Activated CD8-positive, alpha-beta T cell treated with anti-CD3 and anti-CD28 coated beads, Interleukin-2, amount 10 ng/mL, durations not matched to agents 7 days and 5 days (primary cell): ENCODE results near the gene TXNDC5. TPM values are rescaled to one million over a fixed set of nuclear protein-coding genes. Genes with fewer than 3 reads are reported as not detected.

ENCODE experiments used
- ATAC-seq: fragments of 150-1000 bp; cut with Tn5 transposase; one replicate; pipeline ENCODE4 v1.10.0; 2021; ENCODE audit warnings: moderate library complexity
- CTCF ChIA-PET: fragments of 350-600 bp; sonication (Branson Sonifier 250); formaldehyde crosslinking; loops from one replicate; lab custom pipeline; 2021; ENCODE audit warnings: antibody characterized with exemption; lab: Charles Lee
- POLR2A ChIA-PET: fragments of 350-600 bp; sonication (Branson Sonifier 250); formaldehyde crosslinking; loops from one replicate; lab custom pipeline; 2021; ENCODE audit warnings: antibody characterized with exemption; lab: Charles Lee
- DNase-seq: peaks from one replicate; pipeline ENCODE4 v3.0.0-alpha.2; 2020
- H3K27ac Mint-ChIP-seq: one replicate; pipeline ENCODE4 v1.8.0; 2021; ENCODE audit warnings: mild to moderate bottlenecking, mixed read lengths
- H3K27me3 Mint-ChIP-seq: one replicate; pipeline ENCODE4 v1.8.0; 2021; ENCODE audit warnings: low read depth, mixed read lengths
- H3K36me3 Mint-ChIP-seq: one replicate; pipeline ENCODE4 v1.8.0; 2021; ENCODE audit warnings: low read depth, mixed read lengths
- H3K4me1 Mint-ChIP-seq: one replicate; pipeline ENCODE4 v1.8.0; 2021; ENCODE audit warnings: low read depth, mixed read lengths
- H3K4me3 Mint-ChIP-seq: one replicate; pipeline ENCODE4 v1.8.0; 2021; ENCODE audit warnings: mild to moderate bottlenecking, mixed read lengths
- H3K9me3 Mint-ChIP-seq: one replicate; pipeline ENCODE4 v1.8.0; 2022; ENCODE audit warnings: mixed read lengths; ENCODE audit not compliant: insufficient read depth
- total RNA-seq, 2 experiments: library from RNA; stranded (reverse); gene quantifications; one replicate each; pipeline ENCODE4 v1.2.3, GENCODE V29; 2021

The TXNDC5 gene
- total RNA-seq, 2 experiments from 2014 or later = 35.0 to 36.9 TPM

- H3K27ac Mint-ChIP-seq = no peak overlapping the region
- DNase-seq = no peak
- no peak overlapping the region for H3K4me3 Mint-ChIP-seq
- ChIA-PET POLR2A (no interaction called here), CTCF (no interaction called here)
- H3K4me1 Mint-ChIP-seq = no peaks in the 10 kb centered on the region
- ATAC-seq = no peak
- H3K9me3 Mint-ChIP-seq = no peaks in the 10 kb centered on the region
- H3K36me3 Mint-ChIP-seq = peaks cover 57% of the 10 kb centered on the region
- no peaks in the 10 kb centered on the region for H3K27me3 Mint-ChIP-seq
These were observed 19.3 kb downstream of the TXNDC5 start for GRCh38 chr6:7891078-7891872.

- CTCF ChIA-PET = no interaction called here
- ATAC-seq (no peak), DNase-seq (no peak)
- H3K27me3 Mint-ChIP-seq = no peaks in the 10 kb centered on the region
- peaks cover 58% of the 10 kb centered on the region for H3K36me3 Mint-ChIP-seq
- POLR2A ChIA-PET = no interaction called here
- no peak overlapping the region for H3K27ac Mint-ChIP-seq
- no peaks in the 10 kb centered on the region for H3K9me3 Mint-ChIP-seq
- no peak overlapping the region for H3K4me3 Mint-ChIP-seq
- no peaks in the 10 kb centered on the region for H3K4me1 Mint-ChIP-seq
These were observed 21.8 kb downstream of the TXNDC5 start for GRCh38 chr6:7888587-7889357.

GRCh38 chr6:7887278-7887991, 23.2 kb downstream of the TXNDC5 start:
- H3K4me3 Mint-ChIP-seq = no peak overlapping the region
- ATAC-seq (no peak), DNase-seq (no peak)
- CTCF ChIA-PET = no interaction called here
- H3K36me3 Mint-ChIP-seq = peaks cover 60% of the 10 kb centered on the region
- no peak overlapping the region for H3K27ac Mint-ChIP-seq
- no peaks in the 10 kb centered on the region for H3K4me1 Mint-ChIP-seq
- no peaks in the 10 kb centered on the region for H3K27me3 Mint-ChIP-seq
- no peaks in the 10 kb centered on the region for H3K9me3 Mint-ChIP-seq
- POLR2A ChIA-PET = interaction anchor here (0.6 kb wide), 1 partner anchor 271 kb away, joined by 3 read pairs; no protein-coding TSS in a partner anchor

GRCh38 chr6:7886132-7886531, 24.5 kb downstream of the TXNDC5 start:
- DNase-seq (no peak), ATAC-seq (no peak)
- Mint-ChIP-seq H3K4me1 (no peaks in the 10 kb centered on the region), H3K27ac (no peak overlapping the region), H3K27me3 (no peaks in the 10 kb centered on the region), H3K4me3 (no peak overlapping the region), H3K9me3 (no peaks in the 10 kb centered on the region), H3K36me3 (peaks cover 57% of the 10 kb centered on the region)
- ChIA-PET CTCF (no interaction called here), POLR2A (no interaction called here)

- H3K36me3 Mint-ChIP-seq = peaks cover 49% of the 10 kb centered on the region
- ATAC-seq = no peak
- ChIA-PET POLR2A (no interaction called here), CTCF (no interaction called here)
- H3K4me3 Mint-ChIP-seq = no peak overlapping the region
- H3K4me1 Mint-ChIP-seq = no peaks in the 10 kb centered on the region
- H3K27me3 Mint-ChIP-seq = no peaks in the 10 kb centered on the region
- H3K27ac Mint-ChIP-seq = no peak overlapping the region
- no peak for DNase-seq
- H3K9me3 Mint-ChIP-seq = no peaks in the 10 kb centered on the region
These were observed 27.2 kb downstream of the TXNDC5 start for GRCh38 chr6:7883381-7883780.

GRCh38 chr6:7882505-7883257, 27.9 kb downstream of the TXNDC5 start:
- Mint-ChIP-seq H3K9me3 (no peaks in the 10 kb centered on the region), H3K27me3 (no peaks in the 10 kb centered on the region), H3K27ac (no peak overlapping the region), H3K36me3 (peaks cover 44% of the 10 kb centered on the region), H3K4me1 (no peaks in the 10 kb centered on the region), H3K4me3 (no peak overlapping the region)
- ChIA-PET POLR2A (no interaction called here), CTCF (no interaction called here)
- ATAC-seq (no peak), DNase-seq (no peak)

GRCh38 chr6:7881765-7882500, 28.7 kb downstream of the TXNDC5 start:
- Mint-ChIP-seq H3K36me3 (peaks cover 40% of the 10 kb centered on the region), H3K27ac (no peak overlapping the region), H3K9me3 (no peaks in the 10 kb centered on the region), H3K27me3 (no peaks in the 10 kb centered on the region), H3K4me1 (no peaks in the 10 kb centered on the region), H3K4me3 (no peak overlapping the region)
- DNase-seq (no peak), ATAC-seq (no peak)
- ChIA-PET POLR2A (no interaction called here), CTCF (no interaction called here)

GRCh38 chr6:7880718-7881107, 29.9 kb downstream of the TXNDC5 start:
- CTCF ChIA-PET = no interaction called here
- H3K27me3 Mint-ChIP-seq = no peaks in the 10 kb centered on the region
- POLR2A ChIA-PET = no interaction called here
- H3K9me3 Mint-ChIP-seq = no peaks in the 10 kb centered on the region
- no peak overlapping the region for H3K27ac Mint-ChIP-seq
- DNase-seq (no peak), ATAC-seq (no peak)
- no peak overlapping the region for H3K4me3 Mint-ChIP-seq
- H3K4me1 Mint-ChIP-seq = no peaks in the 10 kb centered on the region
- H3K36me3 Mint-ChIP-seq = peaks cover 36% of the 10 kb centered on the region

- ChIA-PET CTCF (no interaction called here), POLR2A (no interaction called here)
- H3K4me3 Mint-ChIP-seq = no peak overlapping the region
- ATAC-seq (no peak), DNase-seq (no peak)
- peaks cover 32% of the 10 kb centered on the region for H3K36me3 Mint-ChIP-seq
- H3K27me3 Mint-ChIP-seq = no peaks in the 10 kb centered on the region
- H3K27ac Mint-ChIP-seq = no peak overlapping the region
- H3K4me1 Mint-ChIP-seq = no peaks in the 10 kb centered on the region
- H3K9me3 Mint-ChIP-seq = no peaks in the 10 kb centered on the region
These were observed 30.4 kb downstream of the TXNDC5 start for GRCh38 chr6:7879980-7880717.

- Mint-ChIP-seq H3K4me3 (no peak overlapping the region), H3K27ac (no peak overlapping the region), H3K36me3 (peaks cover 26% of the 10 kb centered on the region), H3K4me1 (no peaks in the 10 kb centered on the region), H3K27me3 (no peaks in the 10 kb centered on the region), H3K9me3 (no peaks in the 10 kb centered on the region)
- ChIA-PET POLR2A (no interaction called here), CTCF (no interaction called here)
- no peak for ATAC-seq
- DNase-seq = no peak
These were observed 31.0 kb downstream of the TXNDC5 start for GRCh38 chr6:7879579-7879978.
